PC-3 (cell line): Measurements from ENCODE around the gene AFG3L2. TPM values are rescaled to one million over a fixed set of nuclear protein-coding genes. Genes with fewer than 3 reads are reported as not detected.

Experiments used
- ATAC-seq: fragments of 200-7000 bp; cut with Tn5 transposase; 2 replicates; pipeline ENCODE4 v1.9.1; 2020; ENCODE audit warnings: mild to moderate bottlenecking, moderate library complexity
- BruUV-seq: library from RNA; stranded (reverse); fragments of 400-500 nt; replicated peaks from 2 replicates; lab custom pipeline; 2021; lab: Mats Ljungman, UMichigan
- CTCF ChIA-PET: fragments of 300-600 bp; sonication (Branson Sonifier 250); formaldehyde crosslinking; loops from one replicate; lab custom pipeline; 2022; ENCODE audit warnings: antibody characterized with exemption; lab: Charles Lee
- POLR2A ChIA-PET: fragments of 300-600 bp; sonication (Branson Sonifier 250); formaldehyde crosslinking; loops from one replicate; lab custom pipeline; 2022; ENCODE audit warnings: antibody characterized with exemption; ENCODE audit not compliant: unreplicated experiment; lab: Charles Lee
- DNase-seq: peaks from one replicate; pipeline ENCODE4 v3.0.0-alpha.2; 2015
- H2AFZ ChIP-seq: fragments of 300-600 bp; sonication (generic); 2 replicates; pipeline ENCODE4 v1.6.0; 2016; ENCODE audit warnings: antibody characterized with exemption, low read length
- H3F3A ChIP-seq: fragments of 300-600 bp; sonication (generic); one replicate; pipeline ENCODE4 v1.6.0; 2017; ENCODE audit warnings: antibody characterized with exemption, low read length, control low read depth, mild to moderate bottlenecking; ENCODE audit not compliant: unreplicated experiment
- H3K27ac ChIP-seq: fragments of 300-600 bp; sonication (generic); 2 replicates; pipeline ENCODE4 v1.5.1; 2016; ENCODE audit warnings: mild to moderate bottlenecking, low read length
- H3K27me3 ChIP-seq: fragments of 300-600 bp; sonication (generic); 2 replicates; pipeline ENCODE4 v1.6.1; 2016; ENCODE audit warnings: low read length, mixed read lengths
- H3K36me3 ChIP-seq: fragments of 300-600 bp; sonication (generic); 2 replicates; pipeline ENCODE4 v1.6.1; 2016; ENCODE audit warnings: low read depth, mixed run types, low read length, mixed read lengths
- H3K4me1 ChIP-seq: fragments of 300-600 bp; sonication (generic); 2 replicates; pipeline ENCODE4 v1.5.1; 2016; ENCODE audit warnings: low read length; ENCODE audit not compliant: insufficient read depth
- H3K4me2 ChIP-seq: fragments of 300-600 bp; sonication (generic); 2 replicates; pipeline ENCODE4 v1.6.0; 2016; ENCODE audit warnings: low read length
- H3K4me3 ChIP-seq: fragments of 300-600 bp; sonication (generic); 2 replicates; pipeline ENCODE4 v1.5.1; 2016; ENCODE audit warnings: mild to moderate bottlenecking, low read length, mixed read lengths
- H3K79me2 ChIP-seq: fragments of 300-600 bp; sonication (generic); 2 replicates; pipeline ENCODE4 v1.6.1; 2017; ENCODE audit warnings: low read length, mixed read lengths
- H3K9ac ChIP-seq: fragments of 300-600 bp; sonication (generic); 2 replicates; pipeline ENCODE4 v1.6.0; 2016; ENCODE audit warnings: mild to moderate bottlenecking, low read length
- H3K9me2 ChIP-seq: fragments of 300-600 bp; sonication (generic); replicated peaks from 2 replicates; pipeline ENCODE4 v1.6.1; 2016; ENCODE audit warnings: mixed run types, low read length, mixed read lengths
- H3K9me3 ChIP-seq: fragments of 300-600 bp; sonication (generic); 2 replicates; pipeline ENCODE4 v1.6.1; 2016; ENCODE audit warnings: low read length, mixed read lengths
- H4K20me1 ChIP-seq: fragments of 300-600 bp; sonication (generic); 2 replicates; pipeline ENCODE4 v1.6.1; 2016; ENCODE audit warnings: low read length, mixed read lengths
- CTCF ChIP-seq: fragments of 300-600 bp; sonication (generic); conservative IDR thresholded peaks from 2 replicates; pipeline ENCODE4 v1.5.1; 2017; ENCODE audit warnings: antibody characterized with exemption, low read depth, mild to moderate bottlenecking, low read length
- EZH2 ChIP-seq: fragments of 300-600 bp; sonication (generic); IDR thresholded peaks from one replicate; pipeline ENCODE4 v1.6.1; 2017; ENCODE audit warnings: antibody characterized with exemption, mild to moderate bottlenecking, low read length; ENCODE audit not compliant: unreplicated experiment
- EZH2phosphoT487 ChIP-seq: fragments of 300-600 bp; sonication (generic); IDR thresholded peaks from 2 replicates; pipeline ENCODE4 v1.6.1; 2018; ENCODE audit warnings: mild to moderate bottlenecking, antibody characterized with exemption, low read length, borderline replicate concordance
- intact Hi-C: fragments of 100-400 bp; cut with micrococcal nuclease; formaldehyde crosslinking; loops from 2 replicates; pipeline ENCODE4 v1.9.0; 2023
- total RNA-seq: library from RNA; depleted of rRNA; stranded (reverse); fragments of >200 nt; gene quantifications from 2 replicates; pipeline ENCODE4 v1.2.3, GENCODE V29; 2014

AFG3L2 gene
- total RNA-seq, 1 experiment from 2014 or later: 79.3 TPM

- CTCF ChIA-PET: interaction anchor here (1.1 kb wide), 1 partner anchor 43 kb away, joined by 3 read pairs; no protein-coding TSS in a partner anchor
- Histone ChIP-seq H3K36me3 (peaks cover 11% of the 10 kb centered on the region), H3K4me1 (peaks cover 2% of the 10 kb centered on the region), H3K9ac (no peak overlapping the region), H3K79me2 (peaks cover 3% of the 10 kb centered on the region; the same call in 1 of the 2 replicates), H4K20me1 (no peaks in the 10 kb centered on the region), H3K4me3 (no peak overlapping the region), H3K27me3 (no peaks in the 10 kb centered on the region), H3K9me3 (peaks cover 9% of the 10 kb centered on the region; the same call in 1 of the 2 replicates), H3F3A (no peaks in the 10 kb centered on the region), H3K9me2 (no peaks in the 10 kb centered on the region), H3K27ac (no peak overlapping the region), H3K4me2 (no peak overlapping the region), H2AFZ (no peak overlapping the region)
- intact Hi-C loops: no loop called here
- DNase-seq: no peak
- BruUV-seq: no TSS peak
- ATAC-seq: no peak
- TF ChIP-seq EZH2phosphoT487 (no peak), EZH2 (no peak), CTCF (no peak)
- POLR2A ChIA-PET: interaction anchor here (0.6 kb wide), 1 partner anchor 24 kb away, joined by 3 read pairs; no protein-coding TSS in a partner anchor
Measured at GRCh38 chr18:12314591-12315305, 62.3 kb downstream of the AFG3L2 start.

- BruUV-seq: no TSS peak
- Histone ChIP-seq H3K36me3 (peaks cover 11% of the 10 kb centered on the region), H4K20me1 (no peaks in the 10 kb centered on the region), H3K4me2 (no peak overlapping the region), H3K27me3 (no peaks in the 10 kb centered on the region), H3K9me2 (no peaks in the 10 kb centered on the region), H2AFZ (no peak overlapping the region), H3F3A (no peaks in the 10 kb centered on the region), H3K79me2 (peaks cover 8% of the 10 kb centered on the region; the same call in 1 of the 2 replicates), H3K4me3 (no peak overlapping the region), H3K27ac (no peak overlapping the region), H3K9ac (no peak overlapping the region), H3K9me3 (peaks cover 9% of the 10 kb centered on the region; the same call in 1 of the 2 replicates), H3K4me1 (peaks cover 10% of the 10 kb centered on the region)
- TF ChIP-seq EZH2 (no peak), CTCF (no peak)
- ChIA-PET POLR2A (interaction anchor here (0.6 kb wide), 1 partner anchor 273 kb away, joined by 3 read pairs; no protein-coding TSS in a partner anchor), CTCF (interaction anchor here (1.1 kb wide), 1 partner anchor 42 kb away, joined by 3 read pairs; no protein-coding TSS in a partner anchor)
- DNase-seq (no peak), ATAC-seq (no peak)
- intact Hi-C loops: no loop called here
Measured at GRCh38 chr18:12313530-12314245, 63.3 kb downstream of the AFG3L2 start.
